Smooth muscle cell (in vitro differentiated cells): Measurements from ENCODE around the gene TMPRSS6. TPM values are rescaled to one million over a fixed set of nuclear protein-coding genes. Genes with fewer than 3 reads are reported as not detected.

Experiments used
- DNase-seq: peaks from one replicate; lab custom pipeline; 2025; ENCODE audit not compliant: unreplicated experiment; lab: John Stamatoyannopoulos, UW
- H2AFZ ChIP-seq: fragments of 200-600 bp; sonication (generic); 2 replicates; pipeline ENCODE4 v1.6.0; 2016; ENCODE audit warnings: antibody characterized with exemption, low read depth, mild to moderate bottlenecking
- H3F3A ChIP-seq: fragments of 200-600 bp; sonication (generic); 2 replicates; pipeline ENCODE4 v1.6.0; 2017; ENCODE audit warnings: antibody characterized with exemption, low read depth
- H3K27ac ChIP-seq: fragments of 200-600 bp; sonication (generic); 2 replicates; pipeline ENCODE4 v1.5.1; 2016; ENCODE audit warnings: low read depth, mild to moderate bottlenecking
- H3K27me3 ChIP-seq: fragments of 200-600 bp; sonication (generic); 2 replicates; pipeline ENCODE4 v1.6.1; 2016; ENCODE audit warnings: low read depth, mild to moderate bottlenecking
- H3K36me3 ChIP-seq: fragments of 200-600 bp; sonication (generic); 2 replicates; pipeline ENCODE4 v1.5.1; 2016; ENCODE audit warnings: low read depth
- H3K4me1 ChIP-seq: fragments of 200-600 bp; sonication (generic); 2 replicates; pipeline ENCODE4 v1.5.1; 2016; ENCODE audit warnings: low read depth
- H3K4me2 ChIP-seq: fragments of 200-600 bp; sonication (generic); 2 replicates; pipeline ENCODE4 v1.6.0; 2016; ENCODE audit warnings: mild to moderate bottlenecking
- H3K4me3 ChIP-seq: fragments of 200-600 bp; sonication (generic); 2 replicates; pipeline ENCODE4 v1.5.1; 2016; ENCODE audit warnings: mild to moderate bottlenecking
- H3K79me2 ChIP-seq: fragments of 200-600 bp; sonication (generic); 2 replicates; pipeline ENCODE4 v1.6.0; 2016; ENCODE audit warnings: low read depth, mild to moderate bottlenecking
- H3K9ac ChIP-seq: fragments of 200-600 bp; sonication (generic); 2 replicates; pipeline ENCODE4 v1.6.0; 2016; ENCODE audit warnings: low read depth
- H3K9me3 ChIP-seq: fragments of 200-600 bp; sonication (generic); replicated peaks from 2 replicates; pipeline ENCODE4 v1.5.1; 2016; ENCODE audit warnings: low read depth
- H4K20me1 ChIP-seq: fragments of 200-600 bp; sonication (generic); 2 replicates; pipeline ENCODE4 v1.6.0; 2016; ENCODE audit warnings: low read depth
- WGBS: methylation state at CpG from one replicate; pipeline ENCODE4 v1.1.7; 2016; ENCODE audit warnings: low lambda C conversion rate; 5-methylcytosine and 5-hydroxymethylcytosine counted together
- polyA plus RNA-seq: library from polyadenylated mRNA; unstranded; fragments of >200 nt; fragmentation: Nextera tagmentation; extraction: Ambion mirVana; gene quantifications from 2 replicates; pipeline ENCODE4 v1.2.1, GENCODE V29; 2016
- total RNA-seq: library from RNA; depleted of rRNA; stranded (reverse); fragments of >200 nt; gene quantifications from 2 replicates; pipeline ENCODE4 v1.2.3, GENCODE V29; 2014
- TF ChIP-seq, protein P1 (sequence below): fragments of 200-600 bp; sonication (generic); IDR thresholded peaks from 2 replicates; pipeline ENCODE4 v1.5.1; 2017; ENCODE audit warnings: borderline replicate concordance, mild to moderate bottlenecking, antibody characterized with exemption; ENCODE audit not compliant: insufficient read depth, poor library complexity, severe bottlenecking

Gene TMPRSS6
- total and polyA plus RNA-seq, 2 experiments from 2014 or later: not detected

DNA sequence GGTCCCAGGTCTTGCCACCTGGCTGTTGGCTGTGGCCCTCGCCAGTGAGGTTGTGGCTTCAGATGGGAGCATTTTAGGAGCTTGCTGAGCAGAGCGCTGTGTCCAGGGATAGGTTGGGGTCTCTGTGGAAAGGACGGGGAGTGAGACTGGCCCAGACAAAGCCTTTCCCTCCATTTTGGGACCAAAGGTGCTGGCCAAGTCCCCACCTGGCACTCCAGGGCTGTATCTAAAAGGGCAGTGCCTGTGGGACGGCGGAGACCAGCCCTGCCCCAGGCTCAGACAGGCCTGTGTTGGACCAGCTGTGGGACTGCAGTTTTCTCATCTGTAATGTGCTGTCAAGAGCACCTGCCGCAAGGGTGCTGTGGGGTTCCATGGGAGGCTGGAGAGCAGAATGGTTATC, 62.9 kb downstream of the TMPRSS6 start:
- Histone ChIP-seq H3K36me3 (no peaks in the 10 kb centered on the region), H4K20me1 (no peaks in the 10 kb centered on the region), H3K4me2 (no peak overlapping the region), H3K27me3 (no peaks in the 10 kb centered on the region), H3F3A (no peaks in the 10 kb centered on the region), H3K9me3 (no peaks in the 10 kb centered on the region), H2AFZ (no peak overlapping the region), H3K4me3 (no peak overlapping the region), H3K9ac (no peak overlapping the region), H3K4me1 (no peaks in the 10 kb centered on the region), H3K27ac (no peak overlapping the region), H3K79me2 (no peaks in the 10 kb centered on the region)
- TF ChIP-seq, protein P1, sequence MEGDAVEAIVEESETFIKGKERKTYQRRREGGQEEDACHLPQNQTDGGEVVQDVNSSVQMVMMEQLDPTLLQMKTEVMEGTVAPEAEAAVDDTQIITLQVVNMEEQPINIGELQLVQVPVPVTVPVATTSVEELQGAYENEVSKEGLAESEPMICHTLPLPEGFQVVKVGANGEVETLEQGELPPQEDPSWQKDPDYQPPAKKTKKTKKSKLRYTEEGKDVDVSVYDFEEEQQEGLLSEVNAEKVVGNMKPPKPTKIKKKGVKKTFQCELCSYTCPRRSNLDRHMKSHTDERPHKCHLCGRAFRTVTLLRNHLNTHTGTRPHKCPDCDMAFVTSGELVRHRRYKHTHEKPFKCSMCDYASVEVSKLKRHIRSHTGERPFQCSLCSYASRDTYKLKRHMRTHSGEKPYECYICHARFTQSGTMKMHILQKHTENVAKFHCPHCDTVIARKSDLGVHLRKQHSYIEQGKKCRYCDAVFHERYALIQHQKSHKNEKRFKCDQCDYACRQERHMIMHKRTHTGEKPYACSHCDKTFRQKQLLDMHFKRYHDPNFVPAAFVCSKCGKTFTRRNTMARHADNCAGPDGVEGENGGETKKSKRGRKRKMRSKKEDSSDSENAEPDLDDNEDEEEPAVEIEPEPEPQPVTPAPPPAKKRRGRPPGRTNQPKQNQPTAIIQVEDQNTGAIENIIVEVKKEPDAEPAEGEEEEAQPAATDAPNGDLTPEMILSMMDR: no peak
- DNase-seq: no peak
- 95% methylated on average over 6 of the region's 6 CpGs for WGBS

DNA sequence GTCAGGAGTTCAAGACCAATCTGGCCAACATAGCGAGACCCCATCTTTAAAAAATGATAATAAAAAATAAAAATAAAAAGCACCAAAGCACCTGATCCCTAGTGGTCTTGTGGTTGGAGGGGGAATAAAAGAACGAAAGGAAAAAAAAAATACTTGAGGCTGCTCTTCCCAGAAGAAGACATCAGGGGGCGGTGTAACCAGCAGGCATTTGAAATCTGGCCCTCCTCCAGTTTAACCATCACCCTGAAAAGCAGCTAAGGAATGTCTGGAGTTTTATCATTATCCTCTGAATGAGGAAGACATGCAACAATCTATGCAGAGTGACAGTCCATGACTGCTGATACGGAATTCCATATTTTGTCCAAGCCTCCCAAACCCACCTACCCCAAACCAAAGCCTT, 63.6 kb downstream of the TMPRSS6 start:
- Histone ChIP-seq H3K4me1 (no peaks in the 10 kb centered on the region), H3K9me3 (no peaks in the 10 kb centered on the region), H3K4me3 (no peak overlapping the region), H3F3A (no peaks in the 10 kb centered on the region), H3K79me2 (no peaks in the 10 kb centered on the region), H2AFZ (no peak overlapping the region), H3K9ac (no peak overlapping the region), H3K27me3 (no peaks in the 10 kb centered on the region), H3K4me2 (no peak overlapping the region), H3K27ac (no peak overlapping the region), H4K20me1 (no peaks in the 10 kb centered on the region), H3K36me3 (no peaks in the 10 kb centered on the region)
- 31% methylated on average over 4 of the region's 4 CpGs for WGBS
- no peak for DNase-seq
- TF ChIP-seq, protein P1: peak; percentile 49

DNA sequence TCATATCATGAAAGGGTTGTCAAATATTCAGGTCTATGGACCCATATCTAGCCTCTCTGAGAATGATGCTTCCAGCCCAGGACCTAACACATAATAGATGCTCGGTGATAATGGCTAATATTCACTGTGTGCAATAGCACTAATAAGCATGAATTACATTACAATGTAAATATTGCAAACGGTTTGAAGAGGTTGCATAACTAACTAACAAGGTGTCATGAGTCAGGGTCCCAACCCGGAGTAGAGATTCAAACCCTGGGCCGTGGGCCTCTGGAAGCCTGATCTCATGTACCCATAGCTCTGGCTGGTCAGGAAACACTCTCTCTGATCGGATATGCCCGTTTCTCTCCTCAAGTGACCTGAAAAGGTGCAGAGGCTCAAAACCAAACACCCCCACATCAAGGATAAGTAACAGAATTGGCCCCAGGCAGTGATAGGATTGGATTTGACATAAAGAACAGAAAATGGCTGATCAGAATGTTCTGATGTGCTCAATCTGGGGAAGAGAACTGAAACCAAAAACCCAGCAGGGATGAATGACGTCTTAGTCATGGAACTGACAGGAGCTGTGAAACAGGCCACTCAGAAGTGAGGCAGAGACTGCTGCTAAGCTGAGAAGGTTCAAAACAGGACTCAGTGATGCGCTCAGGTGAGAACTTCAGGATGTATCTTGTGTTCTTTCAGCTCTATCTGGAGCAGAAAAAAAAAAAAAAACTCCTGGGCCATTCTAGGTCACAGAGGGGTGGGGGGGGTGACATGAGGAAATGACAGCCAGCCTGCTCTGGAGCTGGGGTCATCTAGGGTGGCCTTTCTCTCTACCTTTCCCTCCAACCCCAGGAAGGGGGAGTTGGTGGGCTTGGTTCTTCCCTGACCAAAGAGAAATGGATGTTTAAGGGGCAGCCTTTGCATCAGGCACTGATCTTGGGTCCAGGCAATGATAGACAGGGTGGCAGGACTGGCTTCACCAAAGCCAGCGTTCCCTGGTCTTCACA, 64.6 kb downstream of the TMPRSS6 start:
- Histone ChIP-seq H3K27ac (no peak overlapping the region), H3K4me2 (no peak overlapping the region), H2AFZ (no peak overlapping the region), H3K79me2 (no peaks in the 10 kb centered on the region), H3K4me1 (no peaks in the 10 kb centered on the region), H3K27me3 (no peaks in the 10 kb centered on the region), H3K9ac (no peak overlapping the region), H3K36me3 (no peaks in the 10 kb centered on the region), H3F3A (no peaks in the 10 kb centered on the region), H3K9me3 (no peaks in the 10 kb centered on the region), H3K4me3 (no peak overlapping the region), H4K20me1 (no peaks in the 10 kb centered on the region)
- 85% methylated on average over 9 of the region's 9 CpGs for WGBS
- TF ChIP-seq, protein P1: no peak
- no peak for DNase-seq
